Measurements from ENCODE around the gene ARL4C. TPM values are rescaled to one million over a fixed set of nuclear protein-coding genes. Genes with fewer than 3 reads are reported as not detected.

Gene ARL4C
- total RNA-seq, 5 donors from 2014 or later (not counting 1 experiment from before 2014, with no cell fraction given): 209 to 424 (median 294) TPM

- no peak for ATAC-seq (replicated peaks in 1 of 4)
- Histone ChIP-seq H3K27me3 (replicated peaks in 1 of 2; ENCODE audit: control insufficient read depth in 2 of 2, extremely low read depth in 1 of 2, insufficient read depth in 2 of 2, low read length in 1 of 2) (peaks cover 2 to 3% of the 10 kb centered on the region in 2 experiments), H3K27ac (ENCODE audit: low read length) (no peak overlapping the region), H3K36me3 (ENCODE audit: control insufficient read depth in 2 of 2, extremely low read depth in 1 of 2, insufficient read depth in 1 of 2, low read length in 1 of 2) (no peaks in the 10 kb centered on the region), H3K9me3 (no peaks in the 10 kb centered on the region), H3K4me3 (ENCODE audit: control insufficient read depth in 1 of 2, extremely low read depth in 1 of 2, low read length in 1 of 2) (no peak overlapping the region), H3K4me1 (ENCODE audit: control insufficient read depth in 1 of 2, extremely low read depth in 1 of 2, insufficient read depth in 2 of 2, low read length in 2 of 2) (peaks cover 21 to 27% of the 10 kb centered on the region in 2 experiments)
- ChIA-PET CTCF (interaction anchor here (0.7 to 3.1 kb wide), 11 partner anchors 48 to 644 kb away, joined by 3 to 15 read pairs (median 4); no protein-coding TSS in a partner anchor), POLR2A (interaction anchor here in 1 of 2 donors (0.5 to 0.7 kb wide), 2 partner anchors 24 to 215 kb away, joined by 4 read pairs; no protein-coding TSS in a partner anchor)
- no peak overlapping the region for H3K27ac Mint-ChIP-seq
- peaks cover 30 to 33% (median 32%) of the 10 kb centered on the region in 3 donors for H3K4me1 Mint-ChIP-seq
- no peaks in the 10 kb centered on the region for H3K36me3 Mint-ChIP-seq
- H3K27me3 Mint-ChIP-seq: peaks cover 0 to 4% of the 10 kb centered on the region in 2 donors
- WGBS (ENCODE audit: insufficient coverage): 50% methylated on average over 1 of the region's 3 CpGs
- no peaks in the 10 kb centered on the region for H3K9me3 Mint-ChIP-seq
- no peak overlapping the region for H3K4me3 Mint-ChIP-seq
- DNase-seq: no peak
Measured at GRCh38 chr2:234502285-234502918, 5.5 kb upstream of the ARL4C start.

GRCh38 chr2:234500394-234501006 is 3.6 kb upstream of the ARL4C start:
- DNase-seq (peak; percentile 53 to 87 (median 71)), ATAC-seq (replicated peaks in 1 of 4) (peak; percentile 33 to 51 (median 40))
- Histone ChIP-seq H3K4me3 (ENCODE audit: control insufficient read depth in 1 of 2, extremely low read depth in 1 of 2, low read length in 1 of 2) (no peak overlapping the region), H3K27ac (ENCODE audit: low read length) (peak overlapping the region; percentile 54), H3K9me3 (no peaks in the 10 kb centered on the region), H3K4me1 (ENCODE audit: control insufficient read depth in 1 of 2, extremely low read depth in 1 of 2, insufficient read depth in 2 of 2, low read length in 2 of 2) (peaks cover 21 to 29% of the 10 kb centered on the region in 2 experiments), H3K27me3 (replicated peaks in 1 of 2; ENCODE audit: control insufficient read depth in 2 of 2, extremely low read depth in 1 of 2, insufficient read depth in 2 of 2, low read length in 1 of 2) (peaks cover 0 to 3% of the 10 kb centered on the region in 2 experiments), H3K36me3 (ENCODE audit: control insufficient read depth in 2 of 2, extremely low read depth in 1 of 2, insufficient read depth in 1 of 2, low read length in 1 of 2) (peaks cover 0 to 3% of the 10 kb centered on the region in 2 donors)
- peaks cover 0 to 4% of the 10 kb centered on the region in 2 donors for H3K27me3 Mint-ChIP-seq
- peak overlapping the region; percentile 87 to 97 for H3K27ac Mint-ChIP-seq
- H3K4me3 Mint-ChIP-seq: peak overlapping the region; percentile 38 to 62 (median 49)
- WGBS (ENCODE audit: insufficient coverage): 64% methylated on average over 1 of the region's 9 CpGs
- CTCF ChIA-PET: interaction anchor here (0.5 to 3.1 kb wide), 18 partner anchors 45 to 523 kb away, joined by 3 to 15 read pairs (median 3); no protein-coding TSS in a partner anchor
- POLR2A ChIA-PET: no interaction called here
- H3K9me3 Mint-ChIP-seq: no peaks in the 10 kb centered on the region
- peaks cover 9% of the 10 kb centered on the region for H3K36me3 Mint-ChIP-seq
- H3K4me1 Mint-ChIP-seq: peaks cover 30 to 33% (median 33%) of the 10 kb centered on the region in 3 donors

GRCh38 chr2:234497594-234498235 is 834 bp upstream of the ARL4C start:
- Histone ChIP-seq H3K27me3 (replicated peaks in 1 of 2; ENCODE audit: control insufficient read depth in 2 of 2, extremely low read depth in 1 of 2, insufficient read depth in 2 of 2, low read length in 1 of 2) (no peaks in the 10 kb centered on the region), H3K27ac (ENCODE audit: low read length) (peak overlapping the region; percentile 58), H3K4me1 (ENCODE audit: control insufficient read depth in 1 of 2, extremely low read depth in 1 of 2, insufficient read depth in 2 of 2, low read length in 2 of 2) (peaks cover 21 to 29% of the 10 kb centered on the region in 2 experiments), H3K4me3 (ENCODE audit: control insufficient read depth in 1 of 2, extremely low read depth in 1 of 2, low read length in 1 of 2) (peak overlapping the region; percentile 30 to 38), H3K9me3 (no peaks in the 10 kb centered on the region), H3K36me3 (ENCODE audit: control insufficient read depth in 2 of 2, extremely low read depth in 1 of 2, insufficient read depth in 1 of 2, low read length in 1 of 2) (peaks cover 0 to 15% of the 10 kb centered on the region in 2 donors)
- ChIA-PET CTCF (interaction anchor here in 1 of 2 donors (0.5 to 3.5 kb wide), 10 partner anchors 33 to 522 kb away, joined by 3 to 14 read pairs (median 5); no protein-coding TSS in a partner anchor), POLR2A (interaction anchor here (0.6 to 3.2 kb wide), 21 partner anchors 15 to 608 kb away, joined by 3 to 53 read pairs (median 7); no protein-coding TSS in a partner anchor)
- Mint-ChIP-seq H3K4me3 (peak overlapping the region; percentile 76 to 87 (median 78)), H3K27me3 (peaks cover 0 to 1% of the 10 kb centered on the region in 2 donors), H3K4me1 (peaks cover 30 to 38% (median 33%) of the 10 kb centered on the region in 3 donors), H3K36me3 (peaks cover 30% of the 10 kb centered on the region), H3K27ac (peak overlapping the region; percentile 86 to 97), H3K9me3 (no peaks in the 10 kb centered on the region)
- no peak for ATAC-seq (replicated peaks in 1 of 4)
- peak in 7 of 35 experiments; percentile 11 to 43 (median 22) for DNase-seq
- WGBS (ENCODE audit: insufficient coverage): 64% methylated on average over 27 of the region's 37 CpGs

- ATAC-seq (replicated peaks in 1 of 4): peak; percentile 47 to 66 (median 63)
- peak overlapping the region; percentile 91 for H3K27ac ChIP-seq (ENCODE audit: low read length)
- POLR2A ChIA-PET: interaction anchor here (0.5 to 3.2 kb wide), 21 partner anchors 13 to 532 kb away, joined by 3 to 53 read pairs (median 4); no protein-coding TSS in a partner anchor
- DNase-seq: peak in 26 of 35 experiments; percentile 13 to 73 (median 44)
- Mint-ChIP-seq H3K27ac (peak overlapping the region; percentile 98 to 99), H3K36me3 (peaks cover 37% of the 10 kb centered on the region), H3K4me1 (peaks cover 39 to 53% (median 42%) of the 10 kb centered on the region in 3 donors), H3K4me3 (peak overlapping the region; percentile 95 to 99 (median 99)), H3K27me3 (peaks cover 0 to 1% of the 10 kb centered on the region in 2 donors), H3K9me3 (no peaks in the 10 kb centered on the region)
- WGBS (ENCODE audit: insufficient coverage): under 1% methylated on average over 89 of the region's 89 CpGs
- no peaks in the 10 kb centered on the region for H3K27me3 ChIP-seq (replicated peaks in 1 of 2; ENCODE audit: control insufficient read depth in 2 of 2, extremely low read depth in 1 of 2, insufficient read depth in 2 of 2, low read length in 1 of 2)
- peak overlapping the region; percentile 81 to 99 for H3K4me3 ChIP-seq (ENCODE audit: control insufficient read depth in 1 of 2, extremely low read depth in 1 of 2, low read length in 1 of 2)
- CTCF ChIA-PET: interaction anchor here (0.6 to 3.5 kb wide), 6 partner anchors 42 to 207 kb away, joined by 3 to 14 read pairs (median 5); no protein-coding TSS in a partner anchor
- peaks cover 0 to 15% of the 10 kb centered on the region in 2 donors for H3K36me3 ChIP-seq (ENCODE audit: control insufficient read depth in 2 of 2, extremely low read depth in 1 of 2, insufficient read depth in 1 of 2, low read length in 1 of 2)
- H3K4me1 ChIP-seq (ENCODE audit: control insufficient read depth in 1 of 2, extremely low read depth in 1 of 2, insufficient read depth in 2 of 2, low read length in 2 of 2): peaks cover 34 to 37% of the 10 kb centered on the region in 2 experiments
- no peaks in the 10 kb centered on the region for H3K9me3 ChIP-seq
Measured at GRCh38 chr2:234496055-234496834, 636 bp downstream of the ARL4C start.

- H3K27me3 Mint-ChIP-seq: no peaks in the 10 kb centered on the region
- Histone ChIP-seq H3K36me3 (ENCODE audit: control insufficient read depth in 2 of 2, extremely low read depth in 1 of 2, insufficient read depth in 1 of 2, low read length in 1 of 2) (peaks cover 0 to 17% of the 10 kb centered on the region in 2 donors), H3K4me1 (ENCODE audit: control insufficient read depth in 1 of 2, extremely low read depth in 1 of 2, insufficient read depth in 2 of 2, low read length in 2 of 2) (peaks cover 36 to 39% of the 10 kb centered on the region in 2 experiments), H3K4me3 (ENCODE audit: control insufficient read depth in 1 of 2, extremely low read depth in 1 of 2, low read length in 1 of 2) (peak overlapping the region; percentile 81 to 99), H3K27ac (ENCODE audit: low read length) (peak overlapping the region; percentile 91), H3K9me3 (no peaks in the 10 kb centered on the region), H3K27me3 (replicated peaks in 1 of 2; ENCODE audit: control insufficient read depth in 2 of 2, extremely low read depth in 1 of 2, insufficient read depth in 2 of 2, low read length in 1 of 2) (no peaks in the 10 kb centered on the region)
- ChIA-PET POLR2A (interaction anchor here (0.5 to 3.2 kb wide), 21 partner anchors 12 to 634 kb away, joined by 3 to 53 read pairs (median 4); no protein-coding TSS in a partner anchor), CTCF (interaction anchor here (0.6 to 3.5 kb wide), 6 partner anchors 41 to 206 kb away, joined by 3 to 14 read pairs (median 5); no protein-coding TSS in a partner anchor)
- ATAC-seq (replicated peaks in 1 of 4) (no peak), DNase-seq (peak in 23 of 35 experiments; percentile 13 to 51 (median 31))
- H3K27ac Mint-ChIP-seq: peak overlapping the region; percentile 98 to 99
- no peaks in the 10 kb centered on the region for H3K9me3 Mint-ChIP-seq
- peak overlapping the region; percentile 95 to 99 (median 99) for H3K4me3 Mint-ChIP-seq
- H3K4me1 Mint-ChIP-seq: peaks cover 45 to 57% (median 46%) of the 10 kb centered on the region in 3 donors
- under 1% methylated on average over 31 of the region's 40 CpGs for WGBS (ENCODE audit: insufficient coverage)
- peaks cover 41% of the 10 kb centered on the region for H3K36me3 Mint-ChIP-seq
Measured at GRCh38 chr2:234495251-234496054, 1.4 kb downstream of the ARL4C start.

Measured in T-cell (primary cell).